ENCODE measurements around the gene GATAD2A. TPM values are rescaled to one million over a fixed set of nuclear protein-coding genes. Genes with fewer than 3 reads are reported as not detected.

GATAD2A gene
- total and polyA plus RNA-seq, 9 of the 15 experiments (the other 6 are each of a cell fraction or from before 2014, with no cell fraction given) = 2.4 to 226 (median 44.2) TPM

DNA sequence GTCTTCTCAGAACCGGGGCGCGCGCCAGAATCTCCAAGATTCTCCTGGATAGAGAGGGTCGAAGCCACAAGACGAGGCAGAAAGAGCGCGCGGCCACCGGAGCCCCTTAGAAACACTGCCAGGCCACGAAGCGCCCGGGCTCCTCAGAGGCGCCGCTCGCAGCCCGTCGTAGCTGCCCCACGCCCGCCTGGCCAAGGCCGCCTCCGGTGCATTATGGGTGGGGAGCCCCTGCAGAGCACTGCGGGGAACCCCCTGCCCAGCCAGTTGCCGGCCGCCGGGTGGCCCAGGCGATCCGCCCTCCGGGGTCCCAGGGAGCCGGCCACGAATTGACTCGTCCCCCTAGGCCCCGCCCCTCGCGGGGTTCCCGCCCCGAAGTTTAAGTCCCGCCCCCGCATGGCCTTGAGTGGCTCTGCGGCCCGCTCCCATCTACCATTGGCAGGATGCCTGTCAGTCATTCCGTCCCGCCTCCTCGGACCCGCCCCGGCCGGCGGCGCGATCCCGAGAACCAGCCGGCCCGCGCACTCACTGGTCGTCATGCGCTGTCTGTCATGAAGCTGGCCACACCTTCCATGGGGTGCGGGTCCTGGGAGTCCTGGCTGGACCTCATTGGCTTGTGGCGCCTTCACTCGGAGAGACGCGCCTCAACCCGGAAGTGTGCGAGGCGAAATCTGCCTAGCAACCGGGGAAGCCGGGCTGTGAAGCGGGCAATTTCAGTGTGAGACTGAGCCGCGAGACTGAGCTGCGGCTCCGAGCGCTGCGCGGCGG is 20.2 kb upstream of the GATAD2A start (continued):
- TF ChIP-seq ZNF436 (CRISPR knock-in tag; IDR thresholded peaks at IDR 0.05) = no peak
- TF ChIP-seq, protein P1, sequence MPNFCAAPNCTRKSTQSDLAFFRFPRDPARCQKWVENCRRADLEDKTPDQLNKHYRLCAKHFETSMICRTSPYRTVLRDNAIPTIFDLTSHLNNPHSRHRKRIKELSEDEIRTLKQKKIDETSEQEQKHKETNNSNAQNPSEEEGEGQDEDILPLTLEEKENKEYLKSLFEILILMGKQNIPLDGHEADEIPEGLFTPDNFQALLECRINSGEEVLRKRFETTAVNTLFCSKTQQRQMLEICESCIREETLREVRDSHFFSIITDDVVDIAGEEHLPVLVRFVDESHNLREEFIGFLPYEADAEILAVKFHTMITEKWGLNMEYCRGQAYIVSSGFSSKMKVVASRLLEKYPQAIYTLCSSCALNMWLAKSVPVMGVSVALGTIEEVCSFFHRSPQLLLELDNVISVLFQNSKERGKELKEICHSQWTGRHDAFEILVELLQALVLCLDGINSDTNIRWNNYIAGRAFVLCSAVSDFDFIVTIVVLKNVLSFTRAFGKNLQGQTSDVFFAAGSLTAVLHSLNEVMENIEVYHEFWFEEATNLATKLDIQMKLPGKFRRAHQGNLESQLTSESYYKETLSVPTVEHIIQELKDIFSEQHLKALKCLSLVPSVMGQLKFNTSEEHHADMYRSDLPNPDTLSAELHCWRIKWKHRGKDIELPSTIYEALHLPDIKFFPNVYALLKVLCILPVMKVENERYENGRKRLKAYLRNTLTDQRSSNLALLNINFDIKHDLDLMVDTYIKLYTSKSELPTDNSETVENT (CRISPR knock-in tag; IDR thresholded peaks at IDR 0.05) = peak; percentile 88
- TF ChIP-seq PRPF4 (IDR thresholded peaks at IDR 0.05; ENCODE audit: insufficient read depth, low read depth, low read length, poor library complexity, severe bottlenecking) = no peak
- TF ChIP-seq C11orf30 (IDR thresholded peaks at IDR 0.05; ENCODE audit: low read depth) = no peak
- 0 out of 2 replicates have a peak, but pooled peaks have one; percentile 63 for TF ChIP-seq ZBTB17 (CRISPR knock-in tag; IDR thresholded peaks at IDR 0.05)
- TF ChIP-seq SMAD1 (IDR thresholded peaks at IDR 0.05; ENCODE audit: low read depth, low read length, partially characterized antibody) = peak; percentile 30
- TF ChIP-seq RAD21 (CRISPR knock-in tag; conservative IDR thresholded peaks at IDR 0.05 in 1 of 2, IDR thresholded peaks at IDR 0.05 in 1 of 2) = peak; percentile 8 to 48; a peak in 2 of 4 replicates
- TF ChIP-seq RBBP5 (IDR thresholded peaks at IDR 0.05; ENCODE audit: borderline replicate concordance, insufficient read depth, low read length, poor library complexity, severe bottlenecking) = peak; percentile 95
- no peak for TF ChIP-seq XRCC3 (IDR thresholded peaks at IDR 0.05)
- no peak for TF ChIP-seq ELK3 (CRISPR knock-in tag; IDR thresholded peaks at IDR 0.05)
- no peak for TF ChIP-seq CHD1 (IDR thresholded peaks at IDR 0.05; ENCODE audit: low read length)
- TF ChIP-seq NUFIP1 (IDR thresholded peaks at IDR 0.05; ENCODE audit: partially characterized antibody) = no peak
- TF ChIP-seq ZNF175 (CRISPR knock-in tag; IDR thresholded peaks at IDR 0.05; ENCODE audit: low read depth) = peak; percentile 55; the same call in 1 of the 2 replicates
- TF ChIP-seq, protein P2, sequence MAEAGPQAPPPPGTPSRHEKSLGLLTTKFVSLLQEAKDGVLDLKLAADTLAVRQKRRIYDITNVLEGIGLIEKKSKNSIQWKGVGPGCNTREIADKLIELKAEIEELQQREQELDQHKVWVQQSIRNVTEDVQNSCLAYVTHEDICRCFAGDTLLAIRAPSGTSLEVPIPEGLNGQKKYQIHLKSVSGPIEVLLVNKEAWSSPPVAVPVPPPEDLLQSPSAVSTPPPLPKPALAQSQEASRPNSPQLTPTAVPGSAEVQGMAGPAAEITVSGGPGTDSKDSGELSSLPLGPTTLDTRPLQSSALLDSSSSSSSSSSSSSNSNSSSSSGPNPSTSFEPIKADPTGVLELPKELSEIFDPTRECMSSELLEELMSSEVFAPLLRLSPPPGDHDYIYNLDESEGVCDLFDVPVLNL (CRISPR knock-in tag; IDR thresholded peaks at IDR 0.05; ENCODE audit: low read depth) = peak; percentile 50; the same call in 1 of the 2 replicates
- no peak for TF ChIP-seq DACH1 (IDR thresholded peaks at IDR 0.05; ENCODE audit: partially characterized antibody)
- TF ChIP-seq EZH2 (IDR thresholded peaks at IDR 0.05; ENCODE audit: borderline replicate concordance, low read depth, low read length) = no peak
- peak; percentile 85 for TF ChIP-seq EGR1 (conservative IDR thresholded peaks at IDR 0.05)
- TF ChIP-seq EWSR1 (IDR thresholded peaks at IDR 0.05; ENCODE audit: borderline replicate concordance, low read depth, partially characterized antibody) = no peak
- TF ChIP-seq, protein P3, sequence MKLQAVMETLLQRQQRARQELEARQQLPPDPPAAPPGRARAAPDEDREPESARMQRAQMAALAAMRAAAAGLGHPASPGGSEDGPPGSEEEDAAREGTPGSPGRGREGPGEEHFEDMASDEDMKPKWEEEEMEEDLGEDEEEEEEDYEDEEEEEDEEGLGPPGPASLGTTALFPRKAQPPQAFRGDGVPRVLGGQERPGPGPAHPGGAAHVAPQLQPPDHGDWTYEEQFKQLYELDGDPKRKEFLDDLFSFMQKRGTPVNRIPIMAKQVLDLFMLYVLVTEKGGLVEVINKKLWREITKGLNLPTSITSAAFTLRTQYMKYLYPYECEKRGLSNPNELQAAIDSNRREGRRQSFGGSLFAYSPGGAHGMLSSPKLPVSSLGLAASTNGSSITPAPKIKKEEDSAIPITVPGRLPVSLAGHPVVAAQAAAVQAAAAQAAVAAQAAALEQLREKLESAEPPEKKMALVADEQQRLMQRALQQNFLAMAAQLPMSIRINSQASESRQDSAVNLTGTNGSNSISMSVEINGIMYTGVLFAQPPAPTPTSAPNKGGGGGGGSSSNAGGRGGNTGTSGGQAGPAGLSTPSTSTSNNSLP (IDR thresholded peaks at IDR 0.05; ENCODE audit: borderline replicate concordance, low read depth, low read length) = peak; percentile 79; the same call in 1 of the 2 replicates
- TF ChIP-seq POLR2AphosphoS5 (IDR thresholded peaks at IDR 0.05; ENCODE audit: control insufficient read depth, insufficient read depth, low read depth, low read length) = peak; percentile 83
